RCC 7860 (cell line): ENCODE data around the gene NLE1.
"Not testable (repeated sequence)": the region's sequence is repeated elsewhere in the genome, so short reads cannot be mapped to it uniquely, and the experiment has no call there.

Source experiments
- DNase-seq: peaks from one replicate; pipeline ENCODE4 v3.0.0-alpha.2; 2015; ENCODE audit warnings: low spot score
- FAIRE-seq: peaks from 2 replicates; lab custom pipeline; 2012; peaks lifted over from hg19 to GRCh38; lab: Jason Lieb, UNC

The NLE1 gene

DNA sequence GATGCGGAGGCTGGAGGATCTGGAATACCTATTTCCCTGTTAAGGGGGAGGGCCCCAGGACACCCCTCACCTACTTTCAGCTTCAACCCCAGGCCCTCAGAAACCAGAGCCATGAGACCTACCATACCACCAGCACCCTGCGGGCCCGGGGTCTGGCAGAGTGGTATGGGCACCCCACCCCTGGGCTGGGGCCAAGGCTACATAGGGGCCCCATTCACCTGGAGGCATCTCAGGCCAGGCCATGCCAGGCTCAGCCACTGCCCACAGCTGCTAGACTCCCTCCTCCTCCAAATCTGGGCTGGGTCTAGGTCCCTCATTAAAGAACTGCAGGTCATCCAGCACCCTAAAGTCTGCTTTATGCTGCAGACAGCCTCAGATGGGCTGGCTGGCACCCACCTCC is 11.7 kb downstream of the NLE1 start:
- FAIRE-seq (no peak), DNase-seq (no peak)

DNA sequence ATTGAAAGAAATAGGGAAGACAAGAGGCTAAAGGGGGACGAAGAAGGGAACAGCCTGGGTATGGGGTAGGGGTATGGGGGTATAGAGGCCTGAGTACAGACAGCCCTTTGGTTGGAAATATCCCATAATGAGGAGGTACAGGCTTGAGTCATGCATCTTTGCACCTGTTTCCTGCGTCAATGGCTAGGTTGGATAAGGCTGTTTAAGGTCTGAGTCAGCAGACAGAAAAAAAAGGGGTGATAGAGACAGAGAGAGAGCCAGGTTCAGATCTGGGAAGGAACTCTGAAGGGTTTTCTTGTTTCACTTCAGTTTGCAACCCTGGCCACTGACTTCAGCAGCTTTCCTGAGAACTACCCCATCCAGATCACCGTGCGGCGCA is 12.1 kb downstream of the NLE1 start:
- FAIRE-seq (no peak), DNase-seq (no peak)

DNA sequence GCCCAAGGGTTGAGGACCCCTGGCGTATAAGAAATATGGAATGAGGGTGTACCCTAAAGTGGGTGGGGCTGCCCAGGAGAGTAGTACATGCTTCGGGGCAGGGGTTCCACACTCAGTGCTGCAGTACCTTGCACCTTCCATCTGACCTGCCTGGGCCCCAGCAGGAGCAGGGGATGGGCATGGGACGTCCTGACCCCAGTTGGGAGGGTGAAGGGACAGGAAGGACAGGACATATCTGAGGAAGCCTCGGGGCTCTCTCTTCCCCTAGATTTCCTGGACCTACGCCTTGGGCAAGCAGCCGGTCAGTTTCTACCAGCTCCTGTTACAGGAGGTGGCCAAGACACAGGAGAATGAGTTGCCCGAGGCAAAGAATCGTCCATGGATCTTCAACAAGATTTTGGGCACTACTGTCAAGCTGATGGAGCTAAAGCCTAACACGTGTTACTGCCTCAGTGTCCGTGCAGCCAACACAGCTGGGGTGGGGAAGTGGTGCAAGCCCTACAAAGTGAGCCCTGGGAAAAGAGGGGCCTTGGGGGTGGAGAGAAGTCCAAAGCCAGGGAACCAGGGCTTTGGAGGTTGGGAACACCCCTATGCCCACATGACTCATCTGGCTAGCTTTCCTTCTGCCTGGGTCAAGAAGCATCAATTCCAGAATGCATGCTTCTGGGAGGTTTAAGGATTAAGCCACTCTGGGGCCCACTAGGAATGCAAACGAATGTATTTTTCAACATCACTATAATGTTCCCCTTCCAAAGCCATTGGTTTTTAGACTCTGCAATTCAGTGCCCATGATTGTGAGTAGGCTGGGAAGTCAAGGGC is 12.7 kb downstream of the NLE1 start:
- FAIRE-seq (no peak), DNase-seq (no peak)

DNA sequence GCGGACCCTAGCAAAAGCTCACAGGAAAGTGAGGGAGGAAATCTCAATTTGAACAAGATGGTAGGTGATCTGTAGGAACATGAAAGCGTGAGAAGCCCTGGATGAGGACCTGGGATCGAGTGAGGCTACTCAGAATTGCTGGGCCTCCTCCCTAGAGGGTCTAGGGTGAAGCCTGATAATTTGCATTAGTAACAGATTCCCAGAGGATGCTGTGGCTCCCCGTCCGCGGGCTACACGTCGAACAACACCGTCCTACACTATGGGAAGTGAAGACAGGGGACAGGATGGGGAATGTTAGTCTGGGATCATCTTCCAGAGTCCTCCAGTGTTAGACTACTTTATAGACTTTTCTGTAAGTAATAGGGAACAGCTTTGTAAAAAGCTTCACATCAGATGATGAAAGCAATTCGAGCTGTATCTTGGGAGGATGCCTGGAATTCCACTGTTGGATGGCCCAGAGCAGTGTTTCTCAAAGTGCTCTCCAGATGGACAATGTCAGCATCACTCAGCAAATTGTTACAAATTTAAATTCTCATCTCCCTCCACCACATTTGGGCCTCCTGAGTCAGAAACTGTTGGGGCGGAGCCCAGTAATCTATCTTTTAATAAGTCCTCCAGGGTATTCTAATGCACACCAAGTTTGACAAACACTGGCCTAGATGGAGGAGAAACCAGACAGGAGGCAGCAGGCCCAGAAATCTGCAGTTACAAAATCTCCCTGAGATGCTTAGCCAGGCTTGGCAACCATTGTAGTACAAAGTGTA is 14.2 kb downstream of the NLE1 start:
- DNase-seq (no peak), FAIRE-seq (no peak)

DNA sequence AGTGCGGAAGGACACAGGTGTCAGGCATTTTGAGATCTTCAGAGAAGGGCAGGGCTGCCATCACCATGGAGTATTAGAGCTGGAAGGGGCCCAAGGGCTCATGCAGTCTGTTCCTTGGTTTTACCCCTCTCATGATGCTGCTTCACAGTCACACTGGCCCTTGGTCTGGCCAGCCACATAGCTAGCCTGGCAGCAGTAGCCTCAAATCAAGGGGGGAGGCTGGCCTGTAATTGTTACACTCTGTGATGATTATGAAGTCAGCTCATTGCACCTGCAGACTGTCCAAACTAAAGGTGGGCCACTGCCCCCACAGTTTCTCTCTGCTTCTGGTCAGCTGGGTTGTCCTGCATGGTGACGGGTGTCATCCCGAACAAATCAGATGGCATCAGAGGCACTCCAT is 20.8 kb downstream of the NLE1 start, which contains the start of gene FNDC8:
Gene FNDC8 (plus strand): TSS at position 301 of the 400 bp plus-strand sequence. CDS start 79 bp downstream, at position 380.
- DNase-seq (no peak), FAIRE-seq (no peak)

DNA sequence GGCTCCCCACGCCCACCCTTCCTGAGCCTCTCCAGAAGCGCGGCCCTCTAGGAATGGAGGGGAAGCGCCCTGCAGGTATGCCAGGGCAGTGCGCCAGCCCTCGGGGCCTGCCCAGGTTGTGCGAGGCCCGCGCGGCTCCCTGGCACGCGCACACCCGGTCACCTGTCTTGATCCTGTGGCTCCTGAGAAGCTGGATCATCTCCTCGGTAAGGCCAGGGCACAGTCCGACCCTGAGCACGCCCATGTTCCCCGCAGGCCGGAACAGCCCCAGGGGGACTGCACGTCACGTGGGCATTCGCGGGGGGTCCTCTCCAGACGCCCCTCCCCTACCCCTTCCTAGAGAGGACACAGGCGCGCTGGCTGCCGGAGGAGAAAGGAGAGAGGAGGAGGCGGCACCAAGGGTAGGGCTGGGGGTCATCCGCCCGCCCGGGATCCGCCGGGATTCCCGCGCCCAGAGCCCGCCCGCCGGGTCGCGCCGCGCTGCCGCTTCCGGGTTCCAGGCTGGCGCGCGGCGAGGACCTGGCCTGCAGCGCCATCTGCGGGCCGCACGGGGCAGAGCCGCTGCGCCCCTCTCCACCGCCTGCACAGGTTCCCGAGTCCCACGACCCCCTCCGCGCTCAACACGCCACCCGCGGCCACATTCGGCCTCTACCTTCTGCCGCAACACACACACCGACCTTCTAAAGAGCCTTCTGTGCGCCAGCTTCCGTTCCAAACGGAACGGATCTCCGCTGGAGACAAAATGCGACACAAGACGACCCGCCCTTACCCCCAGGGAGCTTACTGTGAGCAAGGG is 22.5 kb downstream of the NLE1 start, which contains the start of gene RAD51D:
Gene RAD51D (minus strand): TSS at position 491 of the 796 bp plus-strand sequence. CDS start 247 bp downstream, at position 244.
- FAIRE-seq (no peak), DNase-seq (peak; percentile 55)

DNA sequence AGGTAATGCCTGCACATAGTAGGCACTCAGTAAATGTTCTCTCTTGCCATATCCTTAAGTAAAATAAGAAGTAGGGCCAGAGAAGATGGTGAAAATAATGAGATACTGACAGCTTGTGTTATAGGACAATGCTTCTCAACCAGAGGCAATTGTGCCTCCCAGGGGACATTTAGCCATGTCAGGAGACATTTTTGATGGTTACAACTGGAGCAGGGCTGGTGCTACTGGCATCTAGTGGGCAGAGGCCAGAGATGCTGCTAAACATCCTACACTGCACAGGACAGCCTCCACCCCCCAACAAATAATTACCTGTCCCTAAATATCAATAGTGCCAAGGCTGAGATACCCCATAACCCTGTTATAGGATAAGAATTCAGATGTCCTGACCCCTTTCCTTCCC is 24.1 kb downstream of the NLE1 start:
- peak; percentile 27 for DNase-seq
- FAIRE-seq, result no peak

DNA sequence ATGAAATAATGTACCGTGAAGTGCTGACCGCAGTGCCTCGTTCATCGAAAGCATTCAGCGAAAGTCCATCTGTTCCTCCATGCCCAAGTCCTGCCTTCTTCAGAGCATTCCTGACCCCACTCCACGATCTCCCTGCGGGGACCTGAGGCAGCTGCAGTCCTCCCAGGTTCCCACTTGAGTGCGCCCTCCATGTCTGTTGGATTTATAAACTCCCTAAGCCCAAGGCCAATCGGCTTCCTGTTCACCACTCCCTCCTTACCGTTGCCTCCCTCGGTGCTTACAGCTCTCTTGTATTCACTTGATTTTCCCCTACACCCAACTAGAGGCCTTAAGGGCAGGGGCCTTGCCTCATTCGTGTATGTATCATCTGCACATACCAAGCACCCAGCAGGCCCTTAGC is 25.3 kb downstream of the NLE1 start:
- DNase-seq (no peak), FAIRE-seq (no peak)

DNA sequence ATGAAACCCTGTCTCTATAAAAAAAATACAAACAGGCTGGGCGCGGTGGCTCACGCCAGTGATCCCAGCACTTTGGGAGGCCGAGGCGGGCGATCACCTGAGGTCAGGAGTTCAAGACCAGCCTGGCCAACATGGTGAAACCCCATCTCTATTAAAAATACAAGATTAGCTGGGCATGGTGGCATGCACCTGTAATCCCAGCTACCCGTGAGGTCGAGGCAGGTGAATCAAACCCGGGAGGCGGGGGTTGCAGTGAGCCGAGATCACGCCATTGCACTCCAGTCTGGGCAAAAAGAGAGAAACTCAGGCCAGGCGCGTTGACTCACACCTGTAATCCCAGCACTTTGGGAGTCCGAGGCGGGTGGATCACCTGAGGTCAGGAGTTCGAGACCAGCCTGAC is 31.3 kb downstream of the NLE1 start:
- not testable (repeated sequence) for FAIRE-seq, DNase-seq

DNA sequence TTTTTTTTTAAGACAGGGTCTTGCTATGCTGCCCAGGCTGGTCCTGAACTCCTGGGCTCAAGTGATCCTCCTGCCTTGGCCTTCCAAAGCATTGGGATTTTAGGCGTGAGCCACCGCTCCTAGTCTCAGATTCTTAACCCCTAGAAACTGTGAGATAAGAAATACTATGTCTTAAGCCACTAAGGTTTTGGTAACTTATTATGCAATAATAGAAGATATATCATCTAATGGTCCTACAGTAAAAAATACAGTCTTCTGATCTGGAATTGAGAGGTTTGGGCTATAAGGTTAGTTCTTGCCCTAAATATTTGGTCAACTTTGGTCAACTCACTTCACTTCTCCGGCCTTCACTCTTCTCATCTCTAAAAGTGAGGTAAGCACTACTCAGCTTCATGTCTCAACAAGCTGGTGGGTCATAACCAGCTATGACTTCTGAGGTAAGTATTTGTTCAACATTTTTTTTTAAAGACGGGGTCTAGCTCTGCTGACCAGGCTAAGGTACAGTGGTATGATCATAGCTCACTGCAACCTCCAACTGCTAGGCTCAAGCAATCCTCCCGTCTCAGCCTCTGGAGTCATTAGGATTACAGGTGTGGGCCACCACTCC is 37.2 kb downstream of the NLE1 start:
- FAIRE-seq (no peak), DNase-seq (no peak)

DNA sequence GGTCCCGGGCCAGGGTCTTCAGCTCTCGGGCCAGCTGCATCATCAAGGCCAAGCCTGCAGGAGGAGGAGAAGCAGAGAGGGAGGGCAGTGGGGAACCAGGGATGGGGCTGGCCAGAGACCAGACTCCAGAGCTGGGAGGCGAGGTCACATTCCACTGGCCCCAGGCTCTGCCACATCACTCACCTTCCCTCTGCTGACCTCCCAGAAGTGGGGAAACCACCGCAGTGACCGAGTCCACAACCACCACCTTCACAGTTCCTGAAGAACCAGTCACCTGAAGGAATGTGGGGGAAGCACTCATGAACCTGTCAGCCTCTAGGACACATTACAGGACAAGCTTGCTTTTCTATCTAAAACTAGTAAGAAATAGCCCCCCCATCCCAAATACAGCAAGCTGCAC is 38.8 kb downstream of the NLE1 start:
- no peak for DNase-seq
- no peak for FAIRE-seq

DNA sequence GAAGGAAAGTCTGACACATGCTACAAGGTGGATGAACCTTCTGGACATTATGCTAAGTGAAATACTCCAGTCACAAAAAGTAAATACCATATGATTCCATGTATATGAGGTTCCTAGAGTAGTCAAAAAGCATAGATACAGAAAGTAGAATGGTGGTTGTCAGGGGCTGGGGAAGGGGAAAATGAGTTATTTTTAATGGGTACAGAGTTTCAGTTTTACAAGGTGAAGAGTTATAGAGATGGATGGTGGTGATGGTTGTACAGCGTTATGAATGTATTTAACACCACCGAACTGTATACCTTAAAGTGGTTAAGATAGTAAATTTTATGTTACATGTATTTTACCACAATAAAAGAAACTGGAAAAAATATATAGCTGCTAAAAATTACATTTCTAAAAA is 40.4 kb downstream of the NLE1 start:
- FAIRE-seq, result no peak
- DNase-seq, result no peak

DNA sequence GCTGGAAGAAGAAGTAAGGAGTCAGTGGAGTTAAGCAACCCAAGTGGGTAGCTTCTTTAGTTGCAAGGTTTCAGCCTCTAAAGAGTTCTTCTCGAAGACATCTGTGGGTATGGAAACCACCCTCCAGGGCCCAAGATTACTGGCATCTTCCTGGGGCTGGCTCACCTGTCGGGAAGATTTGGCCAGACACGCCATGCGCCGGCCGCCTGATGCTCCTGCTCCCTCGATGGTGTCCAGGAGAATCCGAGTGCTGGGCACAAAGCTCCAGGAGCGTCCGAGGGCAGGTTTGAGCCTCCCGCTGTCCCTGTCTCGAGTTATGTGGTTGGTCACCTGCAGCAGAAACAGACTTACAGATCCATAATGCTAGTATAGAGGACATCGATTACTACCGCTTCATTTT is 41.1 kb downstream of the NLE1 start:
- FAIRE-seq, result no peak
- DNase-seq, result no peak

DNA sequence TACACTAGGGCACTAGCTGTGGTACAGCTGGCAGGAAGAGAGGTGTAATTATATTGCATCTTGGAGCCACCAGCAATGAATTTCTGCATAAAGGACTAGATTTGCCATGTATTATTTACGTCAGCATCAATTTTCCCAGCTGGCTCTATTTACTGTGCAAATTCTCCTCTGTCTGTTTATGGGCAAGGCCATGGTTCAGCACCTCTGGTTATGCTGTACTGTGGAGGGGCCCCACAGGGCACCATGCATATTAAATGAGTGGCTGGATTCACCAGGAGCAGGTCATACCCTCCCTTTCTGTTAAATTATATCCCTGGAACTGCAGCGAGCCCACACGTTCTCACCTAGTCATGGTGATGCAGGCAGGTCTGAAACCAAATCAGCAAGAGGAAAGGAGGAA is 42.2 kb downstream of the NLE1 start:
- no peak for FAIRE-seq
- no peak for DNase-seq

DNA sequence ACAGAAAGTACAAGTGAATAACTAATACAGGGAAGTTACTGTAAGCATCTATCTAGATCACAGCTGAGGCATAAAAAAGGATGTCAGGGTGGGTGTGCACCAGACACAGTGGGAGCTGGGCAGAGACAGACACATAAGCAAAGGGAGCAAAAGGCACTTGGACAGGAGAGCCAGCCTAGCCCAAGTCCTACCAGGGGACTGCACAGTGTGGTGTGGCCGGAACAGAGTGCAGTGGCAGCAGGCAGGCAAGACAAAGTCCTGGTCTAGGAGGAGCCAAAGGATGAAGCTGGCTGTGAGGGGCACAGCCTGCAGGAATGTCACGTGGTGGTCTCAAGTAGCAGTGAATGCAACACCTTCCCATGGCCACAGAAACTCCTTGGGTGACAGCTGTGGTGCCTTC is 44.3 kb downstream of the NLE1 start:
- no peak for FAIRE-seq
- DNase-seq, result no peak

DNA sequence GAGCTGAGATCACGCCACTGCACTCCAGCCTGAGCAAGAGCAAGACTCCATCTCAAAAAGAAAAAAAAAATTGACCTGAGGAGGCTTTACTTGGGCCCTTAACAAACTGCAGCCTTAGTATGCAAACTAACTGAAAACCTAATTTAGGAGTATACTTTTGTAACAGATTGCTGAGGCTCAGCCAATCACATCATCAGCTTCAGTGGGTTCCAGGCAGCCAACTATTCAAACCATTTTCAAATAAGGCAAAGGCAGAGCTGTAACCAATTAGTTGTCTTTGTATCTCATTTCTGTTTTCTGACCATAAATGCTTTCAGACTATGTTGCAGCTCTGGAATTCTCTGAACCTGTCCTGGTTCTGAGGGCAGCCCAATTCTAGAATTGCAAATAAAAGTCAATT is 46.4 kb downstream of the NLE1 start:
- FAIRE-seq (no peak), DNase-seq (no peak)

DNA sequence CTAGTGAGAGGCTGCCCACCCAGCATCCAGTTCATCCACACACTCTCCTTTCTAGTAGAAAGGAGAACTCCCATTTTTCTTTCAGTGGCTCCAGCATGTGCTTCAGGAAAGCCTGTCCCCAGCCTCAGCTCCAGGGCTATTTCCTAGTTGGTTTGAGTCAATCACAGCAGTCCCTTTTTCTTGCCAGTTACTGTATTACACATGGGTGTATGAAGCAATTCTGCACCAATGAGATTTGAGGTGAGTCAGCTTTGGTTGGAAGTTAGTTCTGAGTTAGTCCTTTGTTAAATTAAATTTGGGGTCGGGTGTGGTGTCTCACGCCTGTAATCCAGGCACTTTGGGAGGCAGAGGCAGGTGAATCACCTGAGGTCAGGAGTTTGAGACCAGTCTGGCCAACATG is 47.2 kb downstream of the NLE1 start:
- FAIRE-seq, result peak; percentile 33
- DNase-seq, result peak; percentile 76

DNA sequence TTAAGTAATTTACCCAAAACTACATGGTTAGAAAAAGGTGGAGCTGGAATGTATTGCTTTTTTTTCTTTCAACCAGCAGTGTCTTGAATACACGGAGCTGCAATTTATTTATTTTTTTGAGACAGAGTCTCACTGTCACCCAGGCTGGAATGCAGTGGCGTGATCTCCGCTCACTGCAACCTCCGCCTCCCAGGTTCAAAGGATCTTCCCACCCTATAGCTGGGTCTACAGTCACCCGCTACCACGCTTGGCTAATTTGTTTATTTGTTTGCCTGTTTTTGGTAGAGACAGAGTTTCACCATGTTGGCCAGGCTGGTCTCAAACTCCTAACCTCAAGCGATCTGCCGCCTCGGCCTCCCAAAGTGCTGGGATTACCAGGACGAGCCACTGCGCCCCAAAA is 51.4 kb downstream of the NLE1 start:
- DNase-seq, FAIRE-seq: not testable (repeated sequence)

DNA sequence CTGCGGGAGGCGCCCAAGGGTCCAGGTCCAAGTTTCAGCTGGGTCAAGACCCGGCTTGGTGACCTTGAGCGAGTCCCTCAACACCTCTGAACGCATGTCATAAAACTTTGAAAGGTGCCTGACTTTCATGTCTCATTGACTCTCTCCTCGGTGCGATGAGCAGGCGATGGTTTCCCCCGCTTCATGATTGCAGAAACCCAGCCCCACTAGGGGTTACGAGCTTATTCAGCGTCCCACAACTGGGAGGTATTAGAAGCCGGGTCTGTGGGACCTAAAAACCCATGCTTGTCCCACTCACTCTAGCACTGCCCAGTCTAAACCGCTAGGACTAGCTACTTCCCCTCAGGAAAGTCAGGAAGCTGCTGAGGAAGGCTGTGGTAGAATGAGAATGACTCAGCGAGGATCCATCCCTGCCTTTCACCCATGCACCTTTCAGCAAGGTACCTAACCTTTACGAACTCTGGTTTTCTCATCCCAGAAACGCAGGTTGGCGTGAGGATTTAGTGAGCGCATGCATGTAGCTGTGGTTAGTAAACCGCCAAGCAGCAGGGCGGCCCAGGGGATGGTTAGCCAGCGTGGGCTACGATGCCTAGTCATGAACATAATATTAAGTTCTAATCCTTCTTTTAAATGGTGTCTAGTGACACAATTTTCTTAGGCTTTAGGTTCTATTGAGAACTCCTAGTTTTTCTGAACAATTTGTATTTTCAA is 52.4 kb downstream of the NLE1 start:
- DNase-seq, result peak; percentile 72
- FAIRE-seq, result peak; percentile 68

DNA sequence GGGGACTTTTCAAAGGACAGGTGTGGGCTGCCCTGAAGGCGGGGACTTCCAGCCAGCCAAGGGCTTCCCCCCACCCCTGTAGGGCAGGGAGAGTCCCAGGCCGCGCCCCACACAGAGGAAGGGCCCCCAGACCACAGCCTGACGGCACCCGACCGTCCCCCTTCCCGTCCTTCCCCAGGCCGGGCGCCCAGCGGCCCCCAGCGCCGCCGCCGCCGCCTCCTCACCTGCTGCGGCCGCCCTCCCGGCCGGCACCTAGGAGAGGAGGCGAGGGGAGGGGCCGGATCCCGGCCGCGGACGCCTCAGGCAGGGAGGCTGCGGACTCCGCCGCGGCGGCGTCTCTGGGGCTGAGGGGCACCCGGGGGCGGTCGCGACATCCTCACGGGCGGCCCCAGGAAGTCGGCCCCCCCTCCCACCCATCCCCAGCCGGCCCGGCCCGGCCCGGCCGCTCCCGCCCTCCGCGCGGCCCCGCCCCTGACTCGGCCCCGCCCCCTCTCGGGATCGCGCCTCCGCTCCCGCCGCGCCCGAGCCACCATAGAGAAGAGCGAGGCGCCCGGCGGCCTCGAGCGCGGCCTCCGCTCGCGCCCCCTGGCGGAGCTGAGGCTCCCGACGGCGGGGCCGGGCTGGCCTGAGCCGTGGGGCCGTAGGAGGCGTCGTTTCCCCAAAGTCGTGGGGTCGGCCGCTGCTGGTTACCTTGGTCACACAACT is 53.1 kb downstream of the NLE1 start:
- FAIRE-seq, result no peak
- DNase-seq, result peak; percentile 59
